ENCODE results near the gene SMCO2. TPM values are rescaled to one million over a fixed set of nuclear protein-coding genes. Genes with fewer than 3 reads are reported as not detected.

Gene SMCO2
- total and polyA plus RNA-seq, 2 of the 13 experiments (the other 11 are each of a cell fraction or from before 2014, with no cell fraction given): 0.15 TPM; not detected in 1

DNA sequence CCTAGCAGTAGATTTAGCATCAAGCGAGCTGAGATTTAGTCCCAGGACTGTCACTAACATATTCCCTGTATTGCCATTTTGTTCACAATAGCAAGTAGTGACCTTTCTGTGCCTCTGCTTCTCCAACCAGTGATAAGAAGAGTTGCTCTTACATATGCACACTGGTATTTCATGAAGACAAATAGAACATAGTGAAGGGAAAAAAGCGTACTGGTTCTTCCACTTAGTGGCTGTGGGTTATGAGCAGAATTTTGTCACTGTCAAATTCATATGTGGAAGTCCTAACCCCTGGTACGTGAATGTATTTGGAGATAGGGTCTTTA is 65.1 kb downstream of the SMCO2 start:
- H3K27me3 ChIP-seq (ENCODE audit: control insufficient read depth in 1 of 2, insufficient read depth in 2 of 2, low read length in 2 of 2): peaks cover 0 to 6% of the 10 kb centered on the region in 2 experiments; a peak in 1 of 5 replicates
- BruUV-seq (replicated peaks): no TSS peak
- DNase-seq (ENCODE audit: low spot score) (no peak), FAIRE-seq (no peak), ATAC-seq (no peak)
- no peak for TF ChIP-seq ARNTL (CRISPR knock-in tag; IDR thresholded peaks at IDR 0.05)
- no peaks in the 10 kb centered on the region for H3K36me3 ChIP-seq (replicated peaks in 1 of 2; ENCODE audit: control insufficient read depth in 1 of 2, insufficient read depth in 2 of 2, low read length in 2 of 2)
- peaks cover 7% of the 10 kb centered on the region; the same call in 1 of the 2 replicates for H3K4me1 ChIP-seq (ENCODE audit: insufficient read depth, low read length)
- CTCF ChIA-PET (ENCODE audit: low intra/inter-chr PET ratio, low total read pairs): no interaction called here
- no peak overlapping the region for H2AFZ ChIP-seq (ENCODE audit: low read length)
- intact Hi-C loops (cut with micrococcal nuclease; ENCODE audit: unreplicated experiment): no loop called here
- POLR2A ChIA-PET: no interaction called here
- no peaks in the 10 kb centered on the region for H3K9me3 ChIP-seq (ENCODE audit: low read length)
- 37% methylated on average over 3 of the region's 3 CpGs for WGBS (ENCODE audit: low lambda C conversion rate)
- H3K4me2 ChIP-seq (ENCODE audit: low read depth, low read length): no peak overlapping the region
- no peaks in the 10 kb centered on the region for H3K79me2 ChIP-seq (ENCODE audit: insufficient read depth, low read length)
- in situ Hi-C loops (cut with HindIII; ENCODE audit: extremely low pct_ligation_motif_present, low pct_unique_long_range_greater_than_20kb): no loop called here
- H4K20me1 ChIP-seq (ENCODE audit: insufficient read depth, low read length): no peaks in the 10 kb centered on the region
- H3K27ac ChIP-seq (ENCODE audit: extremely low read length, insufficient read depth, low read length): no peak overlapping the region
- H3K4me3 ChIP-seq (replicated peaks in 1 of 3; ENCODE audit: insufficient read depth in 1 of 3, low read depth in 2 of 3, low read length in 3 of 3): no peak overlapping the region
- no peak overlapping the region for H3K9ac ChIP-seq (ENCODE audit: insufficient read depth, low read depth, low read length)

DNA sequence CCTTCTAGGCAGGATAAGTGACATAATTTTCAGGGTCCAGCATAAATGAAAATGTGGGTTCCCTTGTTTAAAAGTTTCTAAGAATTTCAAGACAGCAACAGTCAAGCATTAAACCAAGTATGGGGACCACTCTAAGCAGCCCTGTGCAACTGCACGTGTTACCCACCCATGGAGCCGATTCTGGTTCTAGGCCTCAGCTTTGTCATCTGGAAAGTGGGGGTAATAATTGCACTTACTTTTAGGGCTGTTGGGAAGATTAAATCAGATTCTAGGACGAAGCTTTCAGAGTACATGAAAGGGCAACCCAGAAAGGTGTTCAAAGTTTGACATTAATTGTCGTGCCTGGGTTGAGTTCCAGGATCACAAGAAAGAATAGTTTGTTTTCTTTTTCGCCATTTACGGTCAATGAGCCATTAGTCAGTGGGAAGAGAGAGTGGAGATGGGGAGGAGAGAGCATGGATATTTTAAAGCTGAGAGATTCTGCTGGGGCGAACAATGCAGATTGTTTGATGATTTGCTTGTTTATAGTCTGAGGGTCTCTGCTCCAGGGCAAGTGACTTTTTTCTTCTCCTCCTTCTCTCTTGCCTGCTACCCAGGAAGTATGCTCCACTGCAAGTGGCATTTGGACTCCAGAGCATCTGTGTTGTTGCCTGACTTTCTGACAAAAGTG is 66.8 kb downstream of the SMCO2 start:
- Histone ChIP-seq H4K20me1 (ENCODE audit: insufficient read depth, low read length) (no peaks in the 10 kb centered on the region), H3K27me3 (ENCODE audit: control insufficient read depth in 1 of 2, insufficient read depth in 2 of 2, low read length in 2 of 2) (peaks cover 0 to 6% of the 10 kb centered on the region in 2 experiments; a peak in 1 of 5 replicates), H3K4me1 (ENCODE audit: insufficient read depth, low read length) (peaks cover 7% of the 10 kb centered on the region; the same call in 1 of the 2 replicates), H2AFZ (ENCODE audit: low read length) (no peak overlapping the region), H3K4me3 (replicated peaks in 1 of 3; ENCODE audit: insufficient read depth in 1 of 3, low read depth in 2 of 3, low read length in 3 of 3) (no peak overlapping the region), H3K4me2 (ENCODE audit: low read depth, low read length) (0 out of 2 replicates have a peak overlapping the region, but pooled peaks have one; percentile 21), H3K27ac (ENCODE audit: extremely low read length, insufficient read depth, low read length) (no peak overlapping the region), H3K9ac (ENCODE audit: insufficient read depth, low read depth, low read length) (no peak overlapping the region), H3K79me2 (ENCODE audit: insufficient read depth, low read length) (no peaks in the 10 kb centered on the region), H3K36me3 (replicated peaks in 1 of 2; ENCODE audit: control insufficient read depth in 1 of 2, insufficient read depth in 2 of 2, low read length in 2 of 2) (no peaks in the 10 kb centered on the region), H3K9me3 (ENCODE audit: low read length) (no peaks in the 10 kb centered on the region)
- TF ChIP-seq ZSCAN12 (CRISPR knock-in tag; IDR thresholded peaks at IDR 0.05) (no peak), NFATC3 (CRISPR knock-in tag; IDR thresholded peaks at IDR 0.05) (no peak), ZNF629 (CRISPR knock-in tag; conservative IDR thresholded peaks at IDR 0.05) (peak; percentile 85), MEIS1 (CRISPR knock-in tag; IDR thresholded peaks at IDR 0.05; ENCODE audit: borderline replicate concordance) (no peak), ZMYM3 (CRISPR knock-in tag; IDR thresholded peaks at IDR 0.05) (0 out of 2 replicates have a peak, but pooled peaks have one; percentile 32), JUN (CRISPR knock-in tag; IDR thresholded peaks at IDR 0.05) (no peak)
- TF ChIP-seq, protein P1, sequence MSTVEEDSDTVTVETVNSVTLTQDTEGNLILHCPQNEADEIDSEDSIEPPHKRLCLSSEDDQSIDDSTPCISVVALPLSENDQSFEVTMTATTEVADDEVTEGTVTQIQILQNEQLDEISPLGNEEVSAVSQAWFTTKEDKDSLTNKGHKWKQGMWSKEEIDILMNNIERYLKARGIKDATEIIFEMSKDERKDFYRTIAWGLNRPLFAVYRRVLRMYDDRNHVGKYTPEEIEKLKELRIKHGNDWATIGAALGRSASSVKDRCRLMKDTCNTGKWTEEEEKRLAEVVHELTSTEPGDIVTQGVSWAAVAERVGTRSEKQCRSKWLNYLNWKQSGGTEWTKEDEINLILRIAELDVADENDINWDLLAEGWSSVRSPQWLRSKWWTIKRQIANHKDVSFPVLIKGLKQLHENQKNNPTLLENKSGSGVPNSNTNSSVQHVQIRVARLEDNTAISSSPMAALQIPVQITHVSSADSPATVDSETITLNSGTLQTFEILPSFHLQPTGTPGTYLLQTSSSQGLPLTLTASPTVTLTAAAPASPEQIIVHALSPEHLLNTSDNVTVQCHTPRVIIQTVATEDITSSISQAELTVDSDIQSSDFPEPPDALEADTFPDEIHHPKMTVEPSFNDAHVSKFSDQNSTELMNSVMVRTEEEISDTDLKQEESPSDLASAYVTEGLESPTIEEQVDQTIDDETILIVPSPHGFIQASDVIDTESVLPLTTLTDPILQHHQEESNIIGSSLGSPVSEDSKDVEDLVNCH (CRISPR knock-in tag; IDR thresholded peaks at IDR 0.05): no peak
- FAIRE-seq: no peak
- POLR2A ChIA-PET: no interaction called here
- CTCF ChIA-PET (ENCODE audit: low intra/inter-chr PET ratio, low total read pairs): no interaction called here
- in situ Hi-C loops (cut with HindIII; ENCODE audit: extremely low pct_ligation_motif_present, low pct_unique_long_range_greater_than_20kb) (no loop called here), intact Hi-C loops (cut with micrococcal nuclease; ENCODE audit: unreplicated experiment) (no loop called here)
- no TSS peak for BruUV-seq (replicated peaks)
- 7% methylated on average over 7 of the region's 7 CpGs for WGBS (ENCODE audit: low lambda C conversion rate)
- DNase-seq (ENCODE audit: low spot score): no peak
- ATAC-seq: no peak

All from HepG2 (cell line).